GM19397 (cell line): ENCODE data around the gene FAM163B.

ENCODE experiments used
- ATAC-seq: cut with Tn5 transposase; IDR thresholded peaks from one replicate; pipeline ENCODE4 v1.9.1; 2021; ENCODE audit warnings: mild to moderate bottlenecking, moderate library complexity; ENCODE audit not compliant: unreplicated experiment

Gene FAM163B

DNA sequence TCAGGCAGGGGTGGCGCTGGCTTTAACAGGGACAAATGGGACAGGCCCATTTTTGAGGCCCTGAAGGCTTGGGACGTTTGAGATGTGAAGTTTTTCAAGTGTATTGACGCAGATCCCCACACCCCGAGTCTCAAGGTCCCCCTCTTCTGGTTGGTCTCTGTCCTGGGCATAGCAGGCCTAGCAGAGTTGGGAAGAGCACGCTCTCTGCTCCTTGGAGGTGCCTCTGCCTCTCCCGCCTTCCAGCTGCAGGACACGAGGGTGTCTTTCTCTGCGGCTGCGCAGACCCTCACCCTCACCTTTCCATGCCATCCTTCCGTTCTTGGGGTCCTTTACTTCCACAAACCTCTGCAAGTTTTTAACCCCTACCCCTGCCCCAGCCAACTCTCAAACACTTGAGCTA lies 56.1 kb downstream of the FAM163B start:
- no peak for ATAC-seq

DNA sequence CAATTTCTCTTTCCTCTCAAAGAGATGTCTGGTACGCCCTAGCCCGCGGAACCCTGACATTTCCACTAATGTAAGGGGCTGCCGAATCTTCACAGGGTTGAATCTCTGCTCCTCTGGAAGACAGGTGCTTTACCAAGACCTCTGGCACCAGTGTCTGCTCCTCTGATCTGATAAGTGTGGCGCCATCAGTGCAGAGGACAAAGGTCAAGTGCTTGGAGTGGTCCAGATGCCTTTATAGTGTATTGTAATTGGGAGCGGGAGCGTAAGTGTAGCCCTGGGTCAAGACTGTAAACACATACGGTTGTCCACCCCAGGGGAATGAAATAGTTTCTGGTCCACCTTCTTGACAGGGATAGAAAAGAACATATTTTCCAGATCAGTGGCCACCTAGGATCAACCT lies 57.0 kb downstream of the FAM163B start:
- no peak for ATAC-seq

DNA sequence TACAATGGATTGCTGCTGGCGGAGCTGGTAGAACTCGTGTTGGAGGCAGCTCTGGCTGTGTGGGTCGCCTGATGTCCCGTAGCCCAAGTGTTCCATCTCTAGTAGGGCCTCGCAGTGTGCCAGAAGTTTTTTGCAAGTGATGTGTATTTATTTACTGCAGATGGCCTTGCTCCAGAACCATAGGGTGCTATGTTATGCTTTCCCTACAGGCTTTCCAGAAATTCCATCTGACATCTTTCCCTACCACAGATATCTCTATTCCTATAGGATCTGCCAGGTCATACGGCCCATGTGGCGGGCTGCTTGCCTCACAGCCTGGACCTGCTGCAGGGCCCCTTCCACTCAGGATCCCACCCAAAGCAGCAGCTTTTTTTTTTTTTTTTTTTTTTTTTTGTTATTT lies 57.7 kb downstream of the FAM163B start:
- no peak for ATAC-seq

DNA sequence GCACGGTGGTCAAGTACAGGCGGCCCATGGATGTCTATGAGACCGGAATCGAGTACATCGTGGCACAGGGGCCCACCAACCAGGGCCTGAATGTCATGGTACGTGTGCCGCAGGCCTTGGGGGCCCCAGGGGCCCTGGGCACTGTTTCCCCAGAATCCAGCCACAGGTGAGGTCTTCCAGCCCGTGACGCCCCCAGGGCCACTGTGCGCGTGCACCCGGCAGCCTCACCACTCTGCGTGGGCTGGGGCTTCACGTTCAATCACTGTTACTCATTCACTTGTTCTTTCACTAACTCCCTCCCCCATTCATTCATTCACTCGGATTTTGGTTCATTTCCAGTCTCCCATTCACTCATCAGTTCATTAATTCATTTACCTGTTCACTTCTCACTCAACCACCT lies 62.1 kb downstream of the FAM163B start:
- ATAC-seq: no peak

DNA sequence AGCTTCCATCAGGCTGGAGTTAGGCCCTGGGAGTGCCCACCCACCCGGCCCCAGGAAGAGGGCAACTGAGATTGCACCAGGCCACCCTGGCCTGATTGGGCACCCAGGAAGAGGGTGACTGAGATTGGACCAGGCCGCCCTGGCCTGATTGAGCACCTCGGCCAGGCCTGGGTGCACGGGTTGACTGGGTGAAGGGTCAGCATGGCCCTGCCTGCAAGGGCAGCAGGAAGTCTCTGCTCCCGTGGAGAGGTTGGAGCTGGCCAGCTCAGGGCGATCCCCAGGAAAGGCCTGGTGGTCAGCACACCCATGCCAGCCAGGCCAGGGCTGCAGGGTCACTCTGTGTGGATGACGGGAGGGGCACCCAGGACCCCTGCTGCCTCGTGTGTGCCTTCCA lies 62.9 kb downstream of the FAM163B start:
- no peak for ATAC-seq

DNA sequence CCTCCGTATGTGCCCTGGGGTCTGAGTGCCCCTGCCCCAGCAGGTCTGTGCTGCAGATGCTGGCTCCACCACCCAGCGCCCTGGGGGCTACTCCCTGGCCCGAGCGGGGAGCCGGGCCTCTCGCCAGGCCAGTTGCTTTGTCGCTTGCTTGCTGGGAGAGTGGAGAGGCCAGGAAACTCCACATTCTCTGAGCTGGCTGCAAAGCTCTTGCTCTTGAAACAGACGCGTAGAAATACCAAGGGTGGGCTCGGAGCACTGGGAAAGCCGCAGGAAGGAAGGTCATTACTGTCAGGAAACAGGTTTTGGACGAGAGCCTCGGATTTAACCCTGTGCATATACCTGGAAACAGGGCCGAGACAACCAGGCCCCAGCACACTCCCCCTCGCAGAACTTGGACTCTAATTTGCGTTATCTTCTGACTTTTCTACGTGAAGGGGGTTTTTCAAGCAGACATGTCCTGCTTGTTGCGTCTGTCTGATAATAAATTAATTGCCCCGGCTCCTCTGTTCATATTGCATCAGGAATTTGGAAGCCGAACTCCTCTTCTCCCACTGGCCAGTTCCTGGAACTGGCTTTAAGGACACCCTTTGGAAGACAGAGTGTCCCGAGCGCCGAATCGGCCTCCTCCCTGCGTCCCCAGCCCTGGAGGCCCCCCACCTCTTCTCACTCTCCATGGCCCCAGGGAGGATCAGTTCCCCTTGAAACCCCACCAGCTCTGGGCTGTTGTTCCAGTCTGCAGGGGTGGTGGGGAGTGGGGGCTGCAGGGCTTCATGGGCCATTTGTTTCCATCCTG lies 63.5 kb downstream of the FAM163B start:
- no peak for ATAC-seq

DNA sequence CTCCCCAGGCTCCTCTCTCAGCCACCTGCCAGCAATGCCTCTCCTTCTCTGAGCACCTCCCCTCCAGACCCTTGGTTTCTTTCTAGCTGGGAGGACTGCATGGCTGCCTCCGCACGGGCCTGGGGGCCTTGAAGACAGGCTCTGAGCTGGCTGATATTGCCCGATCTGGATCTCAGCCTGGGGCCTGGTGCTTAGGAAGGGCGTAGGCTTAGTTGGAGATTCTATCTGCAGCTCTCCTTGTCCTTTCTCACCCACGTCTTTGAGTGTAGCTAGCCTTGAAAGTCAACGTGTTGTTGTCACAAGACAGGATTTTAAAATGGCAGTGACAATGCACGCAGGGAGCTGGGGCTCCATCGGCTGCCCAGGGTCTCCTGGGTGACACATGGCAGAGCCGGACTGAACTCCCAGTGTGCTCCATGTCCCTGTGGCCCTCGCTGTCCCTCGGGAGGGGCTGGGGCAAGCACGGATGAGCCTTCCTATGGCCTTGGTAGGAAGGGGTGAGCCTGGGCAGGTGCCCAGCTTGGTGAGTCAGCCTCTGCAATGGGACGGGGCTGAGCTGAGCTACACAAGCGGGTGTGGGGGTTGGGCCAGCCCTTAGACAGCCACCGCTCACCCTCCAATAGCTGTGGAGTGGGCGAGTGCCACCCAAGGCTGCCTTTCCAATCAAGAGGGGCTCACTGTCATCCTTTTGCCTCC lies 65.3 kb downstream of the FAM163B start:
- no peak for ATAC-seq

DNA sequence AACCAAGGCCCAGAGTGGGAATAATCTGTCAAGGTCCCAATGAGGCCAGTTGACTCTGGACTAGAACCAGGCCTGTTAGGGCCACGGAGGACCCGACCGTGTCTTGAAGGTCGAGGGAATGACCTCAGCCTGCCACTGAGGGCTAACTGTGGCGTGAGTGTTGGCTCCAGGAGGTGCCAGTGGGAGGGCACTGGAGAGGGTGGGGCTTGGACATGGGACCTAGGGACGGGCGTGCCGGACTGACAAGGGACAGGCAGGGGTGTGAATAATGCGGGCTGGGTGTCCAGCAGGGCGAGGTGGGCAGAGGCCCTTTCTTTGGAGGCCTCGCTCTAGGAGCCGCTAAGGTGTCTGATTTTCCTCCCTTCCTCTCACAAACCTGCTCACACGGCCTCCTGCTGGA lies 67.2 kb downstream of the FAM163B start:
- ATAC-seq: no peak

DNA sequence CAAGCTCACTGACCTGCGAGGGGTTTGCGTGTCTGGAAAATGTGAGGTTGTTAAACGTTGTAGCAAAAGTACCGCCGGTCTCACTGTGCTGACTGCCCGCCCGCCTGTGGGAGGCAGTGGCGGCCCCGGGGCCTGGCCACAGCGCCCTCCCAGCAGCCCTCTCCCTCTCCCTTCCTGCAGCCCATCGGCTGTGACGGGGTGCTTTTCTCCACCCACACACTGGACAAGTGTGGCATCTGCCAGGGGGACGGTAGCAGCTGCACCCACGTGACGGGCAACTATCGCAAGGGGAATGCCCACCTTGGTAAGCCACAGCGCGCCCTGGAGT lies 68.5 kb downstream of the FAM163B start:
- no peak for ATAC-seq

DNA sequence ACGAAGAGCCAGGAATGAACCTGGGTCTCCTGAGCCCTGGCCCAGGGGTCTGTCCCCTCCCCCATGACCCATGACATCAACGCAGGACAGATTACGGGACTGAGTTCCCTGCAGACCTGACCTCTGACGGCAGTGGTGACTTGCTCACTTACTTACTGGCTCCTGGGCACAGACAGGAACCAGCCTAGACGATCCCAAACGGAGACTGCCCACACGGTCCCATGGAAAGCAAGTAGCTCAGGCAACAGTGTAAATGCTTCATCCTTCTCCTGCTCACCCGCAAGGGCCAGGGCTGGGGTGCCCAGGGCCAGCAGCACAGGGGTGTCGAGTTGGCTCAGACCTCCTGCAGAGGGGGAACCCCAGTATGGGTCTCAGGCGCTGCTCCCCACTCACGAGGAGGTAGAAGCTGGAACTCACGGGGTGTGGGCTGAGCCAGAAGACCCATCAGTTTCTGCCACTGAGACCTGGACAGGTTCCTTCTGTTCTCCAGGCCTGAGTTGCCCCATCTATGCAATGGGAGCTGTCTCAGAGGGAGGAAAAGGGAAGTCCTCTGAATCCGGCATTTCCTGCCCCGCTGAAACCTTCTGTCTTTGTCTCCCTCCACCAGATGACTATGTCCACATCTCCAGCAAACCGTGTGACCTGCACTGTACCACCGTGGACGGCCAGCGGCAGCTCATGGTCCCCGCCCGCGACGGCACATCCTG lies 69.0 kb downstream of the FAM163B start:
- no peak for ATAC-seq

DNA sequence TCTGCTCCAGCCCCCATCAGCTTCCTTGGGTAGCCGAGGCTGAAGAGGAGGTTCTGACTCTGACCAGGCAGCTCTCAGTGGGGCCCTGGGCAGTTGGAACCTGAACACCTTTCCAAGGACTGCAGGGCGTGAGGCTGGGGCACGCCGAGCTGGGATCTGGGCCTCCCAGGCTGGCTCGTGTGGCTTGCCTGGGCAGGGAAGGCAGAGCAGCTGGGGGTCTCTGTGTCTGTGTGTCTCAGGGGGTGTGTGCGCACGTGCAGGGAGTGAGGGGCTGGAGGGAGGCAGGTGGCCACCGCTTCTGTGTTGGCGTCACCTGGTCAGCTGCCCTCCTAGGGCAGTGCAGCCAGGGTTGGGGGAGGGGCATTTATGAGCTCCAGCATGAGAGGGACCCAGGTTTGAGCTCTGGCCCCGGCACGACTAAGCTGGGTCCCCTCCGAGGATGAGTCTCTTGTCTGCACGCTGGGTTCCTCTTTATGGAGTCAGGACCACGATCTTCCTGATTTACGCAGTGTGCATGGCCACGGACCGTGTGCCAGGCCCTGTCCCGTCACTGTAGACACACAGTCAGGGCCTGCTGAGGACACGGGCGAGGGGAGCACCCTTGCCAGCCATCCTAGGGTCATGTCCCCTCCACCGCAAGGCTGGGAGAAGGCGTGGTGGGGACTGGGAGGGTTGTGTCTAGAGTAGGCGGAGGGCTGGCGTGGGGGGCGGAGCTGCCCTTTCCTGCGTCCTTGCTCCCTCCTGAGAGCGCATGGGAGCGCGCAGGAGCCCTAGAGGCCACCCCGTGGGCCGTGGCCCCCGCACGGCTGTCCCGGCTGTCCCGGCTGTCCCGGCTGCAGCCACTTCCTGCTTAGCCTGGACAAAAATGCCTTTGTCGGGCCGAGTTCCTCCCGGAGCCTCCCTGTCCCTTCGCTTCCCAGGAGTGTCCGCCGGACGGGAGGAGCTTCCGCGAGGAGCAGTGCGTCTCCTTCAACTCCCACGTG lies 70.0 kb downstream of the FAM163B start:
- ATAC-seq: no peak

DNA sequence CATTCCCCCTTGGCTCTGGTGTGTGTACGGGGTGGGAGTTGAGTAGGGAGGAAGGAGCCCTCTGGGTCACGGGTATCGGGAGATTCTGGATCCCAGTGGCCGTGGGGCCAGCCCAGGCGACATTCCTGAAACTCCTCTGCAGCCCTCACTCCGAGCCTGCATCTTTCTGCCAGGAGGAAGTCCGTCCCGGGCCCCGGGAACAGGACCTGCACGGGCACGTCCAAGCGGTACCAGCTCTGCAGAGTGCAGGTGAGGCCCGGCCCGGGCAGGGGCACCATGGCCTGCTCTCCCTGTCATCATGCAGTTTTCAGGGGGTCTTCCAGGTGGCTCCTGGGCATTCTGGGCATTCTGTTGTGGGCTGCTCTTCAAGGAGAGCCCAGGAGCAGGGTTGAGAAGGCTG lies 71.0 kb downstream of the FAM163B start:
- ATAC-seq: no peak

DNA sequence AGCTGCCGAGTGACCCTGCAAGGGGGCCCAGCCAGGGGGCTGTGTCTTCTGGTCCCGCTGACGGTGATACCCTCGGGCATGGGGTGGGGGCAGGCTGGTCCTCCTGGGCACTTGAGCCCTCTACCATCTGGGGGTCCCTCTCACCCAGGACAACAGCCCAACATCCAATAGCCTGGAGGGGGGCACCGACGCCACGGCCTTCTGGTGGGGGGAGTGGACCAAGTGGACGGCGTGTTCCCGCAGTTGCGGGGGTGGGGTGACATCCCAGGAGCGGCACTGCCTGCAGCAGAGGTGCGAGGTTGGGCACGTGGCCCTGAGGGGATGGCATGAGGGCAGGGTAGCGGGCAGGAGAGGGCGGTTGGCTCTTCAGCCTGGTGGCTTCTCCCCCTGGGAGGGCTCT lies 71.9 kb downstream of the FAM163B start:
- ATAC-seq: no peak

DNA sequence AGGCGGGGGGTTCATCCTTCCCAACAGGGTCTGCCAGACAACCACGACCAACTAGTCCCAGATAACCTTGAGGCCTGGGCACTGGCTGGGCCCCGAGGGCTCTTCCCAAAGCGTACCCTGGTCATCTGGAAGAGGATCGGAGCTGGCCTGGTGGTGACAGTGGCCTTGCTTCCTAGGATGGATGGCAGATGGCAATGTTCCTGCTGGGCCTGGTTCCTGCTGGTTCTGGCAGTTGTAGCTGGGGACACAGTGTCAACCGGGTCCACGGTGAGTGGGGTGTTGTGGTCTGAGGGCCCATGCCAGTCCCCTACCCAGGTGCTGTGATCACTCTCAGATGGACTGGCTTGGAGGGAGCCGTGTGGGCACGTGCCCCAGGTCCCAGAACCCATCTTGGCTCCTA lies 72.7 kb downstream of the FAM163B start:
- no peak for ATAC-seq

DNA sequence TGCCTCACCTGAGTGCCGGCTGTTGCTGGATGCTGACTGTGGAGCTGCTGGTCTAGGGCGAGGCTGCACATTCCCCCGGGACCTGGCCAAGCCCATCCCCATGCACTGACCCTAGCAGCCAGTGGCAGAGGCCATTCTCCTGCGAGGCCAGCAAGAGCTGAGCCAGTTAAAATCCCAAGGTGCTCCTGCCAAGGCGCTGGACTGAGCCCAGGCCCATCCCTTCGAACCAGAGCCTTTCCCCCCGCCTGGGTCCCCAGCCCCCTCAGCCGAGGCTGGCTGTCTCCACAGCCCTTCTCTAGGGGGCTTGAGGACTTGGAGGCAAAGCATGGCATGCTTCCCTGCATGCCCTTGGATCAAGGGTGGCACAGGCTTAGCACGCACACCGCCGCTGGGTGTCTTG lies 73.1 kb downstream of the FAM163B start:
- ATAC-seq: no peak

DNA sequence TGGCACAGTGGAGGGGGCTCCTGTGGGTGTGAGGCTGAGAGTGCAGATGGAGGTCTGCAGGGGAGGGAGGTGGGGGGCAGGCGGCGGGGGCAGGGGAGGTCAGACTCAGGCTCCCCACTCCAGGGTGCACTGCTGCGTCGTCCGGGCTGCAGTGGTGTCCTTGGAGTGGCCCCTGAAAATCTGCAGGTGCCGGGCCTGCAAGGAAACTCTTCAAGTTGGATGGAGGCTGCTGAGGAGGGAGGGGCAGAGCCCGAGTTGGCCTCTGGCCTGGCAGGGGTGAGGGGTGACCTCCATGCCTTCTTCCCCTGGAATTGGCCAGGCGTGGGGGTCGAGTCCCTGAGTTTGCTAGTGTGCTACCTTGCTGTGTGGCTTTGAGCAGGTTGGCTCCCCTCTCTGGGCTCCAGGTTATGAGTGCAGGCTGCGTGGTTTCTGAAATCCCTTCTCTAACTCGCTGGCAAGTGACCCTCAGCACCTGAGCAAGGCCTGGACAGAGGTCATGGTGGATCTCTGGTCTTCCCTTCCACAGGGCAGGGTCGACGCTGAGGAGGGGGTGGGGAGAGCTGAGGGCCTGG lies 73.8 kb downstream of the FAM163B start:
- ATAC-seq: no peak

DNA sequence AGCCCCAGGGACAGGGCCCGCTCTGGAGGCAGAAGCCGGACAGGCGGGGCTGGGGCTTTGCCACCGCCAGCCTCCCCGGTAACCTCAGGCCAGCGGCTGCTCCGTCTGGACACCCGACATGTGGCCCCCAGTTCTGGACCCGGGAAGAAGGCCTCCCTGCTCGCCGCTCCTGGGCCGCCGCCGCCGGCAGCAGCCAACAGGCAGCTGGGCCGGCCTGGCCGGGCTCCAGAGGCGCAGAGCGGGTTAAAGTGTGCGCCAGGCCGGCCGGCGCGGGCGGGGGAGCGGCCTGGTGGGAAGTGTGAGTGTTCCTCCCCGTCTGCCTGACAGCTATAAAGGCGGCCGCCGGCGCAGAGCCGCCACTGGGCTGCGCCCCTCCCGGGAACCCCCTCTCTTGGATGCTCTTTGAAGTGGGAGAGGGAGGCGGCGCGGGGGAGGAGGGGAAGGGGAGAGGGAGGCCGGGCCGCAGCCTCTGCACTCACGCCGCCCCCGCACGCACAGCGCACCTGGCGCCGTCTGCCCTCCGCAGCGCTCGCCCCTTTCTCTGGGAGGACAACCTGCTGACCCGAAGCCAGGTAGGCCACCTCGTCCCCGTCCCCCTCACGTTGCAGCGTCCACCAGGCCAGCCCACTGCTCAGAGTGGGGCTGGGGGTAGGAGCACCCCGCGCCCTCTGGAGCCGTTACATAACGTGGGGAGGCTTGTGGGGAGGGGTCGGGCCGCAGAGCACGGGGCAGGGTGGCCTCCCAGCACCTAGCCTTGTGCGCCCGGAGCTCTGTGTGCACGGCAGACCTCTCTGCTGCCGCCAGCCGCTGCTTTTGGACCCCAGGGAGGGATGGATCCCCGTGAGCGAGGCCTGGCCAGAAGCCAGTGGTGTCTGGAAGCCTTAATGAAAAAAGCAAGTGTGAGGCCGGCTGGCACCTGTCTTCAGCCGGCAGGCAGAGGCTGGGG lies 74.6 kb downstream of the FAM163B start, which contains the start of gene ADAMTSL2:
TSS of gene ADAMTSL2 (plus strand) at position 359 of the 946 bp plus-strand sequence. CDS start 2,009 bp downstream, outside the sequence.
- no peak for ATAC-seq

DNA sequence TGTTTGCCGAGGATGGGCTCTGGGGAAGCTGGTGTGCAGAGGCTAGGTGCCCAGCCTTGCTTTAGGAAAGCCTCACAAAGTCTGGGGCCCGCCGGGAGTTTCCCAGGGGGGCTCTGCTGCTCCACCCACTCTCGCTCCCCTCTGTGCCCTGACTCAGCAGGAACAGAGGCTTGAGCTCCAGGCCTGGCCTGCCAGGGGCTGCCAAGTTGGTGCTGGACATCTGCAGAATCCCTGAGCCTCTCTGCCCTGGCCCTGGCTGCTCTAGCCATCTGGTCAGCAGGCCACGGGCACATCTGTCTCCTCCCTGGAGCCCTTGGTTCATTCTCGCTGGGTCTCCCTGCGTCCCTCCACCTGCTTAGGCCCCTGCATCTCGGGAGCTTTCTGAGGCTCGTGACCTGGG lies 75.3 kb downstream of the FAM163B start:
- no peak for ATAC-seq

DNA sequence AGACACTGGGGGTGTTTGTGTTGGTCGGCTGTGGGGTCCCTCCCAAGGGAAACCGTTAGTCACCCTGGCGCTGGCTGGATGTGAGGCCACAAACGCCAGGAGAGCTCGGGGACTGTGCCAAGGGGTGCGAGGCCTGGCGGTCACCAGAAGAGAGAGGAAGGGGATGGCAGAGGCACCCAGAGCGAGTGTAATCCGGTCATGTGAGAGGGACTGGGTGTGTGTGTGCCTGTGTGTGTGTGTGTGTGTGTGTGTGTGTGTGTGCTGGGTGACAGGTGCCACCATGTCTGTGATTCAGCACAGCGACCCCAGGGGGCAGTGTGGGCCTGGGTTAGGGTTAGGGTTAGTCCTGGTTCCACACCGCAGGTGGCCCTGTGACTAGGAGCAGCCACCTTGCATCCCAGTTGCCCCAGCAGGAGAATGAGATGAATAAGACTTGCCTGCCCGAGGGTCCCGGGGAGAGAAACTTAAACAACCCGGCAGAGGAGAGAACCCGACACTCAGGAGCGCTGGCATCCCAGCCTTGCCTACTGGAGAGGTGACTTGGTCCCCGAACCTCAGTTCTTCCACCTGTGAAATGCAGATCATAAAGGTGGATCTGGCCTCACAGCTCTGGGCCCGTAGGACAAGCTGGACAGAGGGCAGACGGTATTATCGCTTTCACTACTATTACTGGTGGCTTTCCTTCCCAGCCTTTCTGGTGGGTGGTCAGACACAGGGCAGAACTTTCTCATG lies 76.1 kb downstream of the FAM163B start:
- no peak for ATAC-seq
